ENCODE results near the gene MXD4. TPM values are rescaled to one million over a fixed set of nuclear protein-coding genes. Genes with fewer than 3 reads are reported as not detected.
A peak's percentile ranks its signal among the peaks of the same experiment; 100 is the strongest.

MXD4 gene
- polyA plus RNA-seq, 3 donors = 46.2 to 72.3 (median 66.3) TPM

DNA sequence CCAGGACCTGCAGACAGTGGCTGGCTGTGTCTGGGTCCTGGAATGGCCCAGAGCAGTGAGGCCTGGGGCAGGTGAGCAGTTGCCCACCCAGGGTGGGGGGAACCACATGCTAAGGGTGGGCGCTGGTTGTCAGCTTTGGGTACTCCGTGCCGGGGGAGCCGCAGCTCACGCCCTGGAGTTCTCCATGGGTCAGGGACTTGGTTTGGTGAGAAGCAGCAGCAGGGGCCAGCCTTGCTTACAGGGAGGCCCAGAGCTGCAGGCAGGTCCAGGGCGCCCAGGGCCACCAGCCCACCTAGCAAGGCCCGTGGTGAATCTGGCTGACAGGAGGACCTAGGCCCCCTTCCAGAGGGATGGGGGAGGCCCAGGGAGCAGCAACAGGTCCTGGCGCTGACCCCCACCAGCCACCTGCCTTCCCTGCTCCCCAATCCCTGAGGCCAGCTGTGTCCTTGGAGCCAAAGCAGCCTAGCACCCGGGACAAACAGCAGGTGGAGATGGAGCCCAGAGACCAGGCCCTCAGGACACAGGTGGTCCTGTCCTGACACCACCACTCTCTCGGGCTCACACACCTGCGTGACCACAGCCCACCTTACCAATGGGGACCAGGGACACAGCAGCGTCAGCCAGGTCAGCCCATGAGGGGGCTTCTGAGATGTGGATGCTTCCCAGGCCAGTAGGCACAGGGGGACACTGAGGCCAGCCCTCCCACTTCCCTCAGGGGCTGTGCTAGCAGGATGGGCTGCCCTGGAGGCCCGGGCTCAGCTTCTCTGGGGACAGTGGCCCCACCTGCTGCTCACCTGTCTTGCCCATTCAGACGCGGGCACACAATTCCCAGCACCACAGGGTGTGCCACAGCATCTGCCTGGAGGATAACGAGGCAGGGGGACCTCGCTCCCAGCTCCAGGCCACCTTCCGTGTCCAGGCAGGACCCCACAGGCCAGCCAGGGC lies 3.5 kb downstream of the MXD4 start:
- no peak for DNase-seq (ENCODE audit: extremely low read depth in 1 of 11, low read depth in 9 of 11, low spot score in 4 of 11)

DNA sequence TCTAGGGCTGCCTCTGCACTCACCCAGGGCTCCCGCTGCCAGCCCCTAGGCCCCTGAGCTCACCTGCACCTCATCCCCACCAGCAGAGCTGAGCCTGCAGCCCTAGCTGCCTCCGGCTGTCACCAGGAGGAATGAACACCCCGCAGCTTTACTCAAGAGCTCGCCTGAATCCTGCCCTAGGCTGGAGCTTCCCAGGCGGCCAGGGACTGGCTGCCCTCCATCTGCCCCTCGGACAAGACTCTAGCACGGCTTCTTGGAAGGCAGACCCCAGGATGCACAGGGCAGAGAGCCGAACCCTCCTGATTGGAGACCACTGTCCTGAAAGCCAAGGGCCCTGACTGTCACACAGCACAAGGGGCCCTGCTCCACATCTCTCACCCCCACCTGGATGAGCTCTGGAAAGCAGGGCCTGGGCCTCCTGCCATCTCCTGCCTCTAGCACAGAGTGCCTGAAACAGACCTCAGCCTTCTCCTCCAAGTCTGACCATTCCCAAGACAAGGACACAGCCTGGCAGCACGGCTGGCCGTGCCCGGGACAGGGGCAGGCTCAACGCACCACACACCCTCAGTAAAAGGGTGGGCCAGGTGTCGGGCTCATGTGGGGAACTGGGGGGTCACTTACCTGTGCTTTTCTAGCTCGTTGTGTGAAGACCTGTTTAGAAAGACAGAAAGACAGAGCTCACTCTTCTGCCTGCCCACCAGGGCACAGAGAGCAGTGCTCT lies 4.4 kb downstream of the MXD4 start:
- DNase-seq (ENCODE audit: extremely low read depth in 1 of 11, low read depth in 9 of 11, low spot score in 4 of 11) = no peak

DNA sequence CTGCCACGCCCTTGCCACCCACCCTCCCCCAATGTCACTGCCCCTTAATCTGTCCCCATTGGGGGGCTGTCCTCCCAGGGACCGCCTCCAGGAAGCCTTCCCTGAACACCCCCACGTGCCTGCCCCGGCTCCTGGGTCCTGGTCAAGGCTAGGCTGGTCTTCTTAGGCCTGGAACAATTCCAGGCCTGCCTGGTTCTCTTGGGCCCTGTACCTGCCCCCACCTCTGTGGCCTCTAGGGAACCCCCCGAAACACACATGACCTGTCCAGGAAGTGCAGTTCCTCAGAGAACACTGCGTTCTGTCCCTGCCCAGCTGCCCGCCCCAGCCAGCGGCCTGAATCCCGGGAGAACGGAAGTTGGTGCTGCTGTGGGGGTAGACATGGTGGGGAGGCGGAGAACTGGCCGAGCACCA lies 5.1 kb downstream of the MXD4 start:
- no peak for DNase-seq (ENCODE audit: extremely low read depth in 1 of 11, low read depth in 9 of 11, low spot score in 4 of 11)

DNA sequence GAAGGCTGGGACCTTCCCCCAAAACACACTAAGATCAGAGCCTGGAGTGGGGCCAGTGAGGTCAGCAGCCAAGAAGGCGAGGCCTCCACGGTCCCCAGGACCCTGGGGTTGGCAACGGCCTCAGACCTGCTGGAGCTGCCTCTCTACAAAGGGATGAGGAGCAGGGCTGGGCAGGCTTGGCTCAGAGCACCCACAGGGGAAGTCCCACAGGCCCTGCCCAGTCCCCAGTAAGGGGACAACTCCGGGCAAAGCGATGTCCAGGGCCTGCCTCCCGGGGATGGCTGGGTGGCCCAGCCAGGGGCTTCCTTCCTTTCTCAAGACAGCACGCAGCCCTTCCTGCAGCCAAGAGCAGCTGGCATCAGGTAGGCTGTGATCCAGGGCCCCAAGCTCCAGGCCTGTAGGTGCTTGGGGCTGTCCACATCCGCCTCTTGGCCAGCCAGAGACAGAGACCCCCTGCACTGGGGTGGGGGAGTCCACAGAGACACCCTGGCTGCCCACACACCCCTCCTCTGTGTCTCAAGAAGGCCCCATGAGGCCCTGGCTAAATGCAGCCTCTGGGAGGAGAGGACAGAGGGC lies 5.7 kb downstream of the MXD4 start:
- DNase-seq (ENCODE audit: extremely low read depth in 1 of 11, low read depth in 9 of 11, low spot score in 4 of 11) = no peak

DNA sequence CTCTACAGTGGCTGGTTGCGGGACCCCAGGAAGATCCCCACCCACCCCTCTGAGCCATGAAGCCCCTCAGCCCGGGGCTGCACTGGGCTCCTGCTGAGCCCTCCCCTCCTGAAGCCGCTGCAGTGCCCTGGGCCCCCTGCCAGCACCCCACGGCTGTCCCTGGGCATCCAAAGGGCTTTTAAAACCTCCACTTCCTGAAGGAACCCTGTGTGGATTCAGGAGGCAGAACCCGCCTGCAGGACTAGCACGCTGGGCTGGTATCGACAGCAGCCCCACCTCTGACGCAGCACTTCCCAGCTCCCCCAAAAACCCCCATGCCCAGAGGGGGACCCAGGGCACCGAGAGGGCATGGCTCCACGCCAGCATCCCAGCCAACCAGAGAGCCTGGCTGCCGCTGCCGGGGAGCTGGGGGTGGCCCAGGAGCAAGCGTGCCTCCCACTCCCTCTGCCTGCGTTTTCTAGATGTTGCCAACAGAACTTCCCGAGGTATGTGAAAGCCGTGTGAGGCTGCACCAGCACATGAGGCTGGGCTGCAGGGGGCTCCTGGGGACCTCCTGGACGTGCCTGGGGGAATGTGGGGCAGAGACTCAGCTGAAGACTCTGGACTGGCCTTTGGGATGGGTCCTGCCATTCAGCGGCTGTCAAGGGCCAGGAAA lies 6.3 kb downstream of the MXD4 start:
- DNase-seq (ENCODE audit: extremely low read depth in 1 of 11, low read depth in 9 of 11, low spot score in 4 of 11) = peak in 2 of 11 donors; percentile 30 to 34

DNA sequence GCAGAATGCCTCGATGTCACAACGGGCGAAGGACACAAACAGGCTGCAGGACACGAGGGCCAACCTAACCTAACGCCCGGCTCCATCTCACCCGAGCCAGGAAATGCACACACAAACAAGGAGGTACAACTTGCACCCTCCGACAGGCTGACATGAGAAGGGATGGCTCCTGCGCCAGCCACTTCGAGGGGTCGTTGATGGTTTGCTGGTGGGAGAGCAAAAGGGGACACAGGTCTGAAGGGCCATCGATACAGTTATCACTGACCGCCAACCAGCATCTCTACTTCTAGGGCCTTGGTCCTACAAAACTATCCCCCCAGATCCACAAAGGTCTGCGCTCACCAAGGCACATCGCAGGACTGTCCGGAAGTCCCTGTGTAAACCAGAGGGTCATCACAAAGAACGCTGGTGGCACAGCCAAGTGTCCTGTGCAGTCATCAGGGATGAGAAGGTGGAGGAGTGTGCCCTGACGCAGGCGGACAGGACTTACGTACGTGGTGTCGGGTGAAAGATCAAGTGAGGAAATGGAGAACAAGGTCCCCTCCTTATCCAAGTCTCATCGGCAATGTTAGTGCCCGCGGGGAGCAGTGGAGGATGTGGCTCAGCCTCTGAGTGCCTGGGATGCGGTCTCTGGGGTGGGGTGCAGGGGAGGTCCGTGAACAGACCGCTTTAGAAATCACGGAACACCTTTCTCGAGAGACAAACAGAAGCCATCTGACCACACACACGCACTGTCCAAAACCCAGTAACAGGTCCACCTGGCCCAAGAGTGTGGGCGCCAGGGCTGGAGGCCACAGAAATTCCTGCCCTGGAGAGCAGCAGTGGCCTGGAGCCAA lies 7.0 kb downstream of the MXD4 start:
- DNase-seq (ENCODE audit: extremely low read depth in 1 of 11, low read depth in 9 of 11, low spot score in 4 of 11) = no peak

DNA sequence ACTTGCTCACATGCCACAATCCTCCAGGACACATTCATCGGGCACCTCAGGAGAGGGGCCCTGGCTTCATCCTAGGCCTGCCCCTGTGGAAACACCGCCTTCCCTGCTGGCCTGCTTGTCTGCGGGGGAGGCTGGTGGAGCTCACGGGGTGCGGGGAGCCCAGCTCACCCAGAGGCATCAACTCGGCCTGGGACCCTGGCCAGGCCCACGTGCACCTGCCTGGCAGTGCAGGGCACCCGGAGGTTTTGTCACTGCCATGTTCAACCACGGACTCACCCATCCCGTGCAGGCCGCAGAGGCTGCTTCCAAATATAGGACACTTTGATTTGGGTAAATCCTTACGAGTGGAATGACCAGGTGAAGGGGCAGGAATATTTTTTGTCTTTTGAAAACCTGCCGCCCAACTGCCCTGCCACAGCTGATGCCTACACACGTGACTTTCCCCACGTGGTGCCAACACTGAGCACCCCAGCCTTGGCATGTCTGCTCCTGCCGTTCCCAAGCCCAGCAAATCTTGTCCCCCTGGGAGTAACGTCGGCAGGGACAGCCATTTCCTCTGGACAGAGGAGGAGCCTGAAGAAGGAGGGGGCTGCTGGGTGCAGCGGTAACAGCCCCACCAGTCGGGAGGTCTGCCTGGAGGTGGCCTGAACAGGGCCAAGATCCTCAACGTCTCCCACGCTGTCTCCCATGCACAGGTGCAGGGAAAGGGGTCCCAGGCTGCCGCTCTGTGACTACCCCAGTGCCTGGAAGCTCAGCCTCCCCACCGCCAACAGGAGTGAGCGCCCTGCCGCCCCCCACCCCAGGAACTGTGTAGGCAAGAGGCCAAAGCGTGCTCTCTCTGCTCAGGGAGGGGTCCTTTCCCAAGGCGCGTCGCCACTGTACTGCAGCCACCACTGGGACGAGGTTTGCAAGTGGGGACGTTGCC lies 8.5 kb downstream of the MXD4 start:
- no peak for DNase-seq (ENCODE audit: extremely low read depth in 1 of 11, low read depth in 9 of 11, low spot score in 4 of 11)

DNA sequence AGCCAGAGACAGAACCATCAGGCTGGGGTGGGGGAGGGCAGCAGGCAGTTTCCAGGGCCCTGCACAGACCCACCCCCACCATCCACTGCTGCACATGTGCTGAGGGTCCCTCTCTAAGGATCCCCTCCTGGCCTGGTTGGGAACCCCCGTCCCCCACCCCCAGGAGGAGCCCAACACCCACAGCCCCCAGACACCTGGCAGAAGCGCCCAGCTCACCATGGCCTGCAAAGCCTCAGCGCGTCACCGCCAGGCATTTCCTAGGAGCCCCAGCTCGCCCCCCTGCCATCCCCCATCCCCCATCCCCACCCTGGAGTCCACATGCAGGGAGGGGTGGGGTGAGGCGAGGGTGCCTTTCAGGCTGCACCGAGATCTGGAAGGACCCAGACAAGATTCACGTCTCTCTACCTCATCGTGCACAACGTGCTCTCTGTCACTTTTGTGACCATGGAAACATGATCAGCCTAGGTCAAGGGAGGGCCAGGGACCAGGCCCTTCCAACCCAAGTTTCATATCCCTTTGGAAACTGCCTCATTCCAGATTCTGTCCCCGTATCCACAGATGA lies 9.3 kb downstream of the MXD4 start:
- DNase-seq (ENCODE audit: extremely low read depth in 1 of 11, low read depth in 9 of 11, low spot score in 4 of 11) = no peak

DNA sequence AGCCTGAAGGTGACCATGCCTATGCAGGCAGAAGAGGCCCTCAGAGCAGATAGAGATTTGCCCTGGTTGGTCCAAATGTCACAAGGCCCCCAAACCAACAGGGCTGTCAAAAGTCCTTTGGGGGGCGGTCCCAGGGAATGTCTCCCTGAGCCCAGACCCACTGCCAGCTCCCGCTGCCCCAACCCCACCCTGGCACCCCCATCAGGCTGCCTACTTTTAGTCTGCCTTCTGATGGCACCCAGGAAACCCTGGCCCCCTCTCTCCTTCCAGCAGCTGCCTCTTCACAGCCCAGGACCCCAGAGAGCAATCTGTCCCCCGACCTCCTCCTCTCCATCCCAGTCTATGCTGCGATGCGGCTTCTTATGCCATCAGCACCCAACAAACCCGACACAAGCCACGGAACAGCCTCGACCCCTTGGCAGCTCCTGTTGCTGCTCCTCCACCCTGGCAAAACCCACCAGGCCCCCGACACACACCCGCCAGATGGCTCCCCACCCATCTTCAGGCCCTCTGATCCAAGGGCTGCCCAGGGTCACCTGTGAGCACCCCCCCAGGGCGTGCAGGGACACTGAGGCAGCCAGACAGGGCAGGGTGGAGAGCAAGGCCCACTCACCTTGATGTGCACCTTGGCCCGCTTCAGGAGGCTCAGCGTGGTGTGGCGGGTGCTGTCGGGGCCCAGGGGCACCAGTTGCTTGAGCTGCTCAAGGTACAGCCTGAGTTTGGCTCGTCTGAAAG lies 9.9 kb downstream of the MXD4 start:
- DNase-seq (ENCODE audit: extremely low read depth in 1 of 11, low read depth in 9 of 11, low spot score in 4 of 11) = no peak

DNA sequence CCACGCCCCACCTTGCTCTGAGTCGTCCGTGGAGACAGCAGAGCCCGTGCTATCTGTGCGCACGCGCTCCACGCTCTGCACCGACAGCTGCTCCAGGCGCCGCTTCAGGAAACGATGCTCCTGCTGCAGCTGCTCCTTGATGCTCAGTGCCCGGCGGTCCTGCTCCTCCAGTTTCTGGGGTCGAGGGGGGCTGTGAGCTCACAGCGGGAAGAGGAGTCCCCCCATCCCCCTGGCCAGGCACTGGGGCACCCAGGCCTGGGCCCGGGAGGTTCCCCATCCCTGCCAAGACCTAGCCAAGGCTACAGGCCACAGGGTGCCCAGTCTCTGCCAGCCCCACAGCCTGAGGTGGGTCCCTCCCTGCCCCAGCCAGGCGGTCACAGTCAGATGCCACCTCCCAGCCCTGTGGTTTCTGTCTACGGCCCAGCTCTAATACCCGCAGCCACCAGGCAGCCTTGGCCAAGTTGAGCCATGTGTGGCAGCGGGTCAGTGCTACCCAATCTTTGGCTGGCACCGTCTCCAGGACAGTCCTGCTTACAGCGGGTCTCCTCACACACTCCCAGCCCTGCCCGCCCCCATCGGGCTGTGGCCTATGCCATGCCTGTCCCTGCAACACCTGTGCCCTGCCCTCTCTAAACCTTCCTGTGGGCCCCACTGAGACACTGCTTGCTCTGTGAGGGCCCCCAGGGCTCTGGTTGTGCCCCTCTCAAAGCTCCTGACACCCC lies 10.7 kb downstream of the MXD4 start:
- DNase-seq (ENCODE audit: extremely low read depth in 1 of 11, low read depth in 9 of 11, low spot score in 4 of 11) = no peak

DNA sequence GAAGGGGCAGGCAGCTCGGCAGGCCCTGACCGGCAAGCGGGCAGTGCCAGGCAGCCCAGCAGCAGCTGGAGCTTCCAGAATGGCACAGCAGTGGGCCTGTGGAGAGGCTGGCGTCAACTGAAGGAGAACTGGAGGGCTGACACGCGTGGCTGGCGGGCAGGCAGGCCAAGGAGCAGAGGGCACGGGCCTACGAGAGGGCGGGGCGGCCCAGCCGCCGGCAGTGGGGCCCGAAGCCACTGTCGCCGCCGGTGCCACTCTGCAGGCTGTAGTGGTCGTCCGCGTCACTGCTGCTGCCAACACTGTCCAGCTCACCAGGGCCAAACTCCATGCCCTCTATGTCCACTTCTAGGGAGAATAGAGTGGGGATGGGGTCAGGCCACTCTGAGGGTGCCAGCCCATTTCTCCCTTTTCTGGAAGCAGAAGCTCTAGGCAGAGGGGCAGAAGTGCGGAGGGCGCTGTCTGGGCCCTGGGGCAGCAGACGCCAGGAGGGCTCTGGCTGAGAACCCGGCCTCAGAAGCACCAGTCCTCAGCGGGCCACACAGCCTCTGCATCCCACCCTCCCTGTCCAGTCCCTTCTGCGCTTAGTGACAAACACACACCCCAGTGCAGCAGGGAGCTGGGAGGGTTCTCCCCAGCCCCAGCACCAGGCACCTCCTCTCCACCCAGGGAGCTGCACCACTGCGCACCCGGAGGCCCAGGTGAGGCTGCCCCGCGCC lies 11.4 kb downstream of the MXD4 start:
- no peak for DNase-seq (ENCODE audit: extremely low read depth in 1 of 11, low read depth in 9 of 11, low spot score in 4 of 11)

DNA sequence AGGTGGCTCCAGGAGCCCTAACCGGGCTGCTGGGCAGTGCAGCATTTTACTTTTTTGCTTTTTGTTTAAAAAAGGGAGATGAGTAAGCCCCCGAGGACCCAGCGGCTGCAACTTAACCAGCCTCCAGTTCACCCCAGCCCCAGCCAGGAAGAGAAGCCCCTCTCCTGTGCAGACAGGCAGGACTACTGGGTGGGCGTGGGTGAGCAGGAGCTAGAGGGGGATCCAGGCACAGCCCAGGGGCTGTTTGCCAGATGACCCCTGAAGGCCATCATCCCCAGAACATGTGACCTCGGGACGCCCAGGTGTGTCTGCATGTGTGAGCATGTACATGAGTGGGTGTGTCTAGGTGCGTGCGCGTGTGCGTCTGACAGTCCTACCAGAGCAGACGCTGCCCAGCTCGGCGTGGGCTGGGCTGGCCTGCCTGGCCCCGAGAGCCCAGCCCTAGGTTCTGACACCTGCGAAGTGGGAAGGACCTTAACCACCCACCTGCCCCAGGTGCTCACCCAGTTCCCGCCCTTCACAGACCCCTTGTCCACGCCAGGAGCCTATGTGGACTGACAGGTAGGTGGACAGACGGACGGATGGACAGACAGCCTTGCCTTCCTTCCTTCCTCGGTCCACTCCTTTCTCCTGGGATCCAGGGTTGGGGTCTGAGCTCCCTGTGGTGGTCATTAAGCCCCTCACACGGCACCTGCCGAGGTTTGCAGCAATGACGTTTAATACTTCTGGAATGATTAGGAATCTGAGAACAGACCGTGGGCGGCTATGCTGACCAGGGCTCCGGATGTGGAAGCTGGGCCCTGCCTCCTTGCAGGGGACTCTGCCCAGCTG lies 12.2 kb downstream of the MXD4 start:
- no peak for DNase-seq (ENCODE audit: extremely low read depth in 1 of 11, low read depth in 9 of 11, low spot score in 4 of 11)

DNA sequence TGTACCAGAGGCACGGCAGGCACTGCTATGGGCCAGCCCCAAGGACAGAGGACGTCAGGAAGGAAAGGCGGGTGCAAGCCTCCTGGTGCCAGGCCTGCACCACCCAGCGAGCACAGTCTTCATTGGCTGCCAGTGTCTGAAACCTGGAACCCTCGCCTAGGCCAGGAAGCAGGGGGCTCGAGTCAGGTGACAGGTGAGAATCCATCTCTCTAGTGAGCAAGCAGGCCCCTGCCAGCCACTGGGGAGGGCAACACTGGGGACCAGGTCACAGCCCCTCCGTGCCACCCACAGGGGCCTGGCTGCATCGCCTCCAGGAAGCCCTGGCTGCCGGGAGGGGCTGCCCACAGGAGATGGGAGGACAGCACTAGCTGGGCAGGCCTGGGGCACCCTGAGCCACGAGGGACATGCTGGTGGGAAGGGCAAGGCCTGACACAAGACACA lies 13.1 kb downstream of the MXD4 start:
- no peak for DNase-seq (ENCODE audit: extremely low read depth in 1 of 11, low read depth in 9 of 11, low spot score in 4 of 11)

DNA sequence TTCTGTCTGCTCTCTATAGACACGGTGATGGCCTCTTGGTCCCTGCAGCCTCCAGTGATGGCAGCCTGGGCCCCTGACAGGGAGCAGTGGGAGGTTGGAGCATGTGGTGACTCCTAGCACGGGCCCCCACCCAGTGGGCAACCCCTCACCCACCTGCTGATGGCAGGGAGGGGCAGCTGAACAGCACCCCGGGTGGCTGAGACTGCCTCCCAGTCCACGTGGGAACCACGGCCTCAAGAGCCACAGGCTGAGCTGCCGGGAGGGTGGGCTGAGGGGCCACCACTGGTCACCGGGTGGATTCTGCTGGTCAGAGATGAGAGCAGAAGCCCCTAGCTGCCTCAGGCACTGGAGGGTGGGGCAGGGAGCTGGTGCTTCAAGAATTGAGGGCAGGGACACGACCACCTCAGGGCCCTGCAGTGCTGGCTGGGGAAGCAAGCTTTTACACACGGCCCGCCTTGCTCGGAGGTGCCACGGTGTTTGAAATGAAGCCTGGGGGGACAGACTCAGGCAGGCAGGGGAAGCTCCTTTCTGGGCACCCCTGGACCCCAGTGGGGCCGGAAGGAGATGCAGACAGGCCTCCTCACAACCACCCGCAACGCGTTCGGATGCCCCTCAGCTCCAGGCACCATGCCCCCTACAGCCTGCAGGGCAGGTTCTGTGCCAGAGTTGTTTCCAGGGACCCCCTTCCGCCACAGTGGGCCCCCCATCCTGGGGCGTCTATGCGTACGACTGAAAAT lies 13.7 kb downstream of the MXD4 start:
- no peak for DNase-seq (ENCODE audit: extremely low read depth in 1 of 11, low read depth in 9 of 11, low spot score in 4 of 11)
